NT2/D1 (cell line): ENCODE results near the gene WDFY4.

Source experiments
- SUZ12 ChIP-seq: IDR thresholded peaks from 2 replicates; pipeline ENCODE4 v1.6.1; 2011; ENCODE audit not compliant: insufficient read length, insufficient read depth; ENCODE audit errors: extremely low read depth
- ZNF274 ChIP-seq: IDR thresholded peaks from 2 replicates; pipeline ENCODE4 v1.6.1; 2011; ENCODE audit warnings: mild to moderate bottlenecking, low read depth, low read length

DNA sequence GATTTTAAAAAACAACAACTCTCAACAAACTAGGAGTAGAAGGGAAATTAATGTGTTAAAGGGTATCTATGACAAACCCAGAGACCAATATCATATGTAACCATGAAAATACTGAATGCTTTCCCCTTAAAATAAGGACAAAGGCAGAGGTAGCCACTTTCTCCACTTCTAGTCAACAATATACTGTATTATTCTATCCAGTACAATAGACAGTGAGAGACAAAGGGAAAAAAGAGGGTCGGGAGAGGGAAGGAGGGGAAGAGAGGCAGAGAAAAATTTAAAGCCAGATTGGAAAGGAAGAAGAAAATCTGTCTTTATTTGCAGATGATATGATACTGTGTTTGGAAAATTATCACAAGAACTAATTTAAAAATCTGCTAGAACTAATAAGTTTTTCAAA lies 39.1 kb upstream of the WDFY4 start:
- no peak for TF ChIP-seq SUZ12
- TF ChIP-seq ZNF274: no peak
